Loucy (cell line): ENCODE measurements around the gene ZNF831.

Experiments used
- EZH2phosphoT487 ChIP-seq: fragments of 200-600 bp; IDR thresholded peaks from 2 replicates; pipeline ENCODE4 v1.6.1; 2018; ENCODE audit warnings: antibody characterized with exemption, mild to moderate bottlenecking, moderate library complexity, borderline replicate concordance
- TF ChIP-seq, protein P1 (sequence below): fragments of 200-600 bp; sonication (generic); conservative IDR thresholded peaks from 2 replicates; pipeline ENCODE4 v1.5.1; 2014; ENCODE audit warnings: mild to moderate bottlenecking, antibody characterized with exemption, low read length

- TF ChIP-seq, protein P1, sequence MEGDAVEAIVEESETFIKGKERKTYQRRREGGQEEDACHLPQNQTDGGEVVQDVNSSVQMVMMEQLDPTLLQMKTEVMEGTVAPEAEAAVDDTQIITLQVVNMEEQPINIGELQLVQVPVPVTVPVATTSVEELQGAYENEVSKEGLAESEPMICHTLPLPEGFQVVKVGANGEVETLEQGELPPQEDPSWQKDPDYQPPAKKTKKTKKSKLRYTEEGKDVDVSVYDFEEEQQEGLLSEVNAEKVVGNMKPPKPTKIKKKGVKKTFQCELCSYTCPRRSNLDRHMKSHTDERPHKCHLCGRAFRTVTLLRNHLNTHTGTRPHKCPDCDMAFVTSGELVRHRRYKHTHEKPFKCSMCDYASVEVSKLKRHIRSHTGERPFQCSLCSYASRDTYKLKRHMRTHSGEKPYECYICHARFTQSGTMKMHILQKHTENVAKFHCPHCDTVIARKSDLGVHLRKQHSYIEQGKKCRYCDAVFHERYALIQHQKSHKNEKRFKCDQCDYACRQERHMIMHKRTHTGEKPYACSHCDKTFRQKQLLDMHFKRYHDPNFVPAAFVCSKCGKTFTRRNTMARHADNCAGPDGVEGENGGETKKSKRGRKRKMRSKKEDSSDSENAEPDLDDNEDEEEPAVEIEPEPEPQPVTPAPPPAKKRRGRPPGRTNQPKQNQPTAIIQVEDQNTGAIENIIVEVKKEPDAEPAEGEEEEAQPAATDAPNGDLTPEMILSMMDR = no peak
- no peak for TF ChIP-seq EZH2phosphoT487
These were observed 1.8 kb downstream of the ZNF831 start for GRCh38 chr20:59165396-59165795.
